Measurements from ENCODE around the gene DOCK2. TPM values are rescaled to one million over a fixed set of nuclear protein-coding genes. Genes with fewer than 3 reads are reported as not detected.

DOCK2 gene
- total and polyA plus RNA-seq, 7 donors = 2.3 to 21.1 (median 12.5) TPM

DNA sequence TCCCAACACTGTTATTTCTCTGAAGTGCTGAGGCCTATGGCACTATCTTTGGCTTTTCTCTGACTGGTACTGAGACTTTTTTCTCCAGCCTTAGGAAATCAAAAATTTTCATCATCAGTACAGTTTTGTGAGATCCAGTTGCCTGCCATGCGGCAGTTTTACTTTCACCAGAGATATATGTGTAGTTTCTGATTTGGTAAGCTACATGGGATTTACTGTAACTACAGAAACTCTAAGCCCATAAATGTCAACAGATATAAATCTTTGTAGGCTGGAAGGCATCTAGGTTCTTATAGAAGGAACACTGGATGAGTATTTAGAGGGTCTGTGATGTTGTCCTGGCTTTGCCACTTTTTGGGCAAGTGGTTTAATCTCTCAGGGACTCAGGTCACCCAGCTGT is 69.0 kb downstream of the DOCK2 start:
- H3K27ac ChIP-seq = no peak overlapping the region
- 75 to 87% methylated on average over 1 of the region's 1 CpG for WGBS, 2 donors
- no peaks in the 10 kb centered on the region for H3K36me3 ChIP-seq
- no peaks in the 10 kb centered on the region for H3K4me1 ChIP-seq
- DNase-seq = no peak
- no peak overlapping the region for H3K4me3 ChIP-seq
- intact Hi-C loops (cut with DNase I) = no loop called here
- no peaks in the 10 kb centered on the region for H3K9me3 ChIP-seq
- TF ChIP-seq POLR2A (IDR thresholded peaks at IDR 0.05) = no peak
- no peak for TF ChIP-seq EP300 (IDR thresholded peaks at IDR 0.05)
- TF ChIP-seq, protein P1, sequence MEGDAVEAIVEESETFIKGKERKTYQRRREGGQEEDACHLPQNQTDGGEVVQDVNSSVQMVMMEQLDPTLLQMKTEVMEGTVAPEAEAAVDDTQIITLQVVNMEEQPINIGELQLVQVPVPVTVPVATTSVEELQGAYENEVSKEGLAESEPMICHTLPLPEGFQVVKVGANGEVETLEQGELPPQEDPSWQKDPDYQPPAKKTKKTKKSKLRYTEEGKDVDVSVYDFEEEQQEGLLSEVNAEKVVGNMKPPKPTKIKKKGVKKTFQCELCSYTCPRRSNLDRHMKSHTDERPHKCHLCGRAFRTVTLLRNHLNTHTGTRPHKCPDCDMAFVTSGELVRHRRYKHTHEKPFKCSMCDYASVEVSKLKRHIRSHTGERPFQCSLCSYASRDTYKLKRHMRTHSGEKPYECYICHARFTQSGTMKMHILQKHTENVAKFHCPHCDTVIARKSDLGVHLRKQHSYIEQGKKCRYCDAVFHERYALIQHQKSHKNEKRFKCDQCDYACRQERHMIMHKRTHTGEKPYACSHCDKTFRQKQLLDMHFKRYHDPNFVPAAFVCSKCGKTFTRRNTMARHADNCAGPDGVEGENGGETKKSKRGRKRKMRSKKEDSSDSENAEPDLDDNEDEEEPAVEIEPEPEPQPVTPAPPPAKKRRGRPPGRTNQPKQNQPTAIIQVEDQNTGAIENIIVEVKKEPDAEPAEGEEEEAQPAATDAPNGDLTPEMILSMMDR (IDR thresholded peaks at IDR 0.05) = no peak
- no peak for TF ChIP-seq POLR2AphosphoS5 (IDR thresholded peaks at IDR 0.05)
- no peaks in the 10 kb centered on the region for H3K27me3 ChIP-seq

DNA sequence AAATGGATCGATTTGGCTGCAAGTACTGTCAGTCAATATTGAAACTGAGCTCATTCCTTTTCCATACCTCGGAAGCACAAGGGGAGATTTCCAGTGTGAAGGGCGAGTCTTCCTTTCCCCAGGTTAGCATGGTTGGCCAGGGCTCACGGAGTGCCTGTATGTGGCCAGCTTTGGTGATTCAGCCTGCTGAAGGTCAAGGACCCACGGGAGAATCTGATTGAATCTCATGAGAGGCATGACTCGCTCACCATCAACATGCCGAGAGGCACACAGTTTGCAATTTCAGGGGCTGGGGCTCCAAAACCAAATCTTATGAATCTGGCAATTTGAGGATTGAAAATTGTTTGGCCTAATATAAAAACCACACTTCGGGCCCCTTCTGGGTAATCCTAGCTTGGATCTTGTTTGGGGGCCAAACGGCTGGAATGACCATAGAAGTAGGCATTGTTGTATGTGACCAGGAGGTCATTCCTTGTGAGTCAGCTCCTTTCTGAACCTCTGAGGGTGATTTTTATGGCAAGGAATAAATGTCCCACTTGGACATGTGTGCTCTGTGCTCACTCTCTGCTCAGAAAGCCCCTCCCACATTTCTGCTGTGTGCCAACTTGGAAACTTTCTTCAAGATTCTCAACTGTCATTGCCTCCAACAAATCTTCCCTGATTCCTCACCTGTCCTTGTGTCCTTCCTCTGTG is 69.8 kb downstream of the DOCK2 start:
- H3K27me3 ChIP-seq = no peaks in the 10 kb centered on the region
- no peak overlapping the region for H3K4me3 ChIP-seq
- no peak for DNase-seq
- intact Hi-C loops (cut with DNase I) = no loop called here
- WGBS, 2 donors = 73 to 81% methylated on average over 9 of the region's 9 CpGs
- TF ChIP-seq EP300 (IDR thresholded peaks at IDR 0.05) (no peak), POLR2A (IDR thresholded peaks at IDR 0.05) (no peak), POLR2AphosphoS5 (IDR thresholded peaks at IDR 0.05) (no peak)
- TF ChIP-seq, protein P1 (IDR thresholded peaks at IDR 0.05) = no peak
- H3K9me3 ChIP-seq = no peaks in the 10 kb centered on the region
- no peaks in the 10 kb centered on the region for H3K36me3 ChIP-seq
- H3K27ac ChIP-seq = no peak overlapping the region
- H3K4me1 ChIP-seq = no peaks in the 10 kb centered on the region

DNA sequence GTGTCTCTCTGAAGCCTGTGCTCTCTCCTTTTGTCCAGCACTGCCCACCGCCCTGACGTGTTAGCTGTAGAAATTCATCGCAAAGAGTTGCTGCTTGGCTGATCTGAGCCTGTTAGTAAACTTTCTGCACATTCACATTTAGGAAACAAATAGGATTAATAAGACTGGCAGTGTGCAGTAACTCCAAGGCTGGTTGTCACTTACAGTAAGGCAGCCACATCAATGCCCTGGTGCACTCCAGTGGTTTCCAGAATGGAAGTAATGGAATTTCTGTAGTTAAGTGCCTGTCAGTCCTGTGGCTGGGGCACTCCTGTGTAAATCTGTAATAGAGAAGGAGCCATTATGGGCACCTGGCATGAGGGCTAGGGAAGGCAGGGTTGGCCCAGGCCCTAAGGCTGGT is 70.6 kb downstream of the DOCK2 start:
- no peak overlapping the region for H3K27ac ChIP-seq
- DNase-seq = no peak
- intact Hi-C loops (cut with DNase I) = no loop called here
- no peaks in the 10 kb centered on the region for H3K4me1 ChIP-seq
- TF ChIP-seq EP300 (IDR thresholded peaks at IDR 0.05) = no peak
- TF ChIP-seq, protein P1 (IDR thresholded peaks at IDR 0.05) = no peak
- no peak for TF ChIP-seq POLR2A (IDR thresholded peaks at IDR 0.05)
- no peak for TF ChIP-seq POLR2AphosphoS5 (IDR thresholded peaks at IDR 0.05)
- 93 to 96% methylated on average over 3 of the region's 3 CpGs for WGBS, 2 donors
- no peaks in the 10 kb centered on the region for H3K36me3 ChIP-seq
- H3K9me3 ChIP-seq = no peaks in the 10 kb centered on the region
- H3K4me3 ChIP-seq = no peak overlapping the region
- H3K27me3 ChIP-seq = no peaks in the 10 kb centered on the region

DNA sequence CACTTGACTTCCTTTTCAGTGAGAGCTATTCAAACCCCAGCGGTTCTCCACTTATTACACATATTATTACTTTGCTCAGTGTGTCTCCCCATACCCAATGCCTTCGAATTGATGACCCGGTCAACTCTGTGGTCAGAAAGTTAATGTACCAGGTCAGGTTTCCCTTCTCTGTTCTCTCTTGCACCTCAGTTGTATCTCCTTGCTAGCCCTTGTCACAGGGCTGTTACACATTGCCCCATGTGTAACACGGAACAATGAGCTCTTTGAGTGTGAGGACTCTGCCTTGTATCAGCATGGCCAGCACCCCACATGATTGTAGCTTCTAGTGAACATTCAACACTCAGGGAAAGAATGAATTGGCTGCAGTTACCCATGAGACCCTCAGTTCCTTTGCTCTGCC is 73.6 kb downstream of the DOCK2 start:
- Histone ChIP-seq H3K4me1 (no peaks in the 10 kb centered on the region), H3K27ac (no peak overlapping the region), H3K36me3 (no peaks in the 10 kb centered on the region), H3K9me3 (no peaks in the 10 kb centered on the region), H3K4me3 (no peak overlapping the region), H3K27me3 (no peaks in the 10 kb centered on the region)
- WGBS, 2 donors = 38 to 68% methylated on average over 4 of the region's 4 CpGs
- intact Hi-C loops (cut with DNase I) = no loop called here
- no peak for TF ChIP-seq POLR2A (IDR thresholded peaks at IDR 0.05)
- DNase-seq = no peak

DNA sequence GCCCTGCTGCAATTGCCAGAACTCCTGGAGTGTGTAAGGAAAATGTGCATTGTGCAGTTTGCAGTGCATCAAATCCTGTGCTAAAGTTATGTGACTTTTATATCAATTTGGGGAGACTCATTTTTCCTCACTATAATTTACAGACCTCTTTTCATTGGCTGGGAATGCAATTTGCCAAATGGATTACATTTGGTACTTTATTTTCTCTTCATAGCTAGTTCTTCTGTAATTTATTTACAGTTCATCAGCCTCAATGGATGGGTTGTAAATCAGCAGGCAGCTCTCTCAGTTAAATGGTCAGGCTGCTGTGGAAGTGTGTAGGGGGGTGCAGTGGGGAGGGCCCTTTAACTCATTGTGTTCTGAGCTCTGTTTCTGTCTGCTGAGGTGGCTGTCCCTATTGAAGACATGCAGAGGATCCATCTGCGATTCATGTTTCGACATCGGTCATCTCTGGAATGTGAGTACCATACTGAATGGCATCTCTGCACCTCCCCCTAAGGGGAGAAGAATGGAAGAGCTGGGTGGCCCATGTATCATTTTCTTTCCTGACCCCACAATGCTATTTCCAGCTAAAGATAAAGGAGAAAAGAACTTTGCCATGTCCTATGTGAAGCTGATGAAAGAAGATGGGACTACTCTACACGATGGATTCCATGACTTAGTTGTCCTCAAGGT is 74.6 kb downstream of the DOCK2 start:
- Histone ChIP-seq H3K36me3 (no peaks in the 10 kb centered on the region), H3K4me3 (no peak overlapping the region), H3K9me3 (no peaks in the 10 kb centered on the region), H3K27ac (no peak overlapping the region), H3K27me3 (no peaks in the 10 kb centered on the region), H3K4me1 (no peaks in the 10 kb centered on the region)
- WGBS, 2 donors = 87 to 90% methylated on average over 4 of the region's 4 CpGs
- no peak for DNase-seq
- TF ChIP-seq POLR2A (IDR thresholded peaks at IDR 0.05) = no peak
- TF ChIP-seq POLR2AphosphoS5 (IDR thresholded peaks at IDR 0.05) = no peak
- TF ChIP-seq, protein P1 (IDR thresholded peaks at IDR 0.05) = no peak
- no peak for TF ChIP-seq EP300 (IDR thresholded peaks at IDR 0.05)
- intact Hi-C loops (cut with DNase I) = no loop called here
